SK-N-SH treated with all-trans-retinoic acid at 6 μM for 48 hours (cell line): ENCODE data around the gene BTAF1.

Source experiments
- ATAC-seq: fragments of 200-7000 bp; cut with Tn5 transposase; 3 replicates; pipeline ENCODE4 v1.9.1; 2020; ENCODE audit warnings: mild to moderate bottlenecking, moderate library complexity
- ARNTL ChIP-seq: fragments of 450-650 bp; formaldehyde crosslinking; IDR thresholded peaks from 2 replicates; pipeline ENCODE4 v1.5.0; 2020; ENCODE audit warnings: low read depth, mild to moderate bottlenecking, moderate library complexity, borderline replicate concordance
- BACH2 ChIP-seq: fragments of 250-450 bp; sonication (Bioruptor Pico); IDR thresholded peaks from 2 replicates; pipeline ENCODE4 v1.9.0; 2021; ENCODE audit warnings: mild to moderate bottlenecking, borderline replicate concordance
- CREB5 ChIP-seq: fragments of 250-450 bp; sonication (Bioruptor Pico); IDR thresholded peaks from 2 replicates; pipeline ENCODE4 v1.5.1; 2020; ENCODE audit warnings: low read depth, mild to moderate bottlenecking, moderate library complexity
- CSDC2 ChIP-seq: fragments of 250-450 bp; sonication (Bioruptor Pico); IDR thresholded peaks from 2 replicates; pipeline ENCODE4 v1.5.0; 2020; ENCODE audit warnings: mild to moderate bottlenecking, moderate library complexity
- ESRRG ChIP-seq: fragments of 250-450 bp; sonication (Bioruptor Pico); IDR thresholded peaks from 2 replicates; pipeline ENCODE4 v1.6.1; 2021; ENCODE audit warnings: mild to moderate bottlenecking
- GLIS3 ChIP-seq: fragments of 250-450 bp; sonication (Bioruptor Pico); IDR thresholded peaks from 2 replicates; pipeline ENCODE4 v1.5.0; 2020; ENCODE audit warnings: mild to moderate bottlenecking, moderate library complexity
- ISL1 ChIP-seq: fragments of 250-450 bp; sonication (Bioruptor Pico); IDR thresholded peaks from 2 replicates; pipeline ENCODE4 v2.1.2; 2022; ENCODE audit warnings: mild to moderate bottlenecking, moderate library complexity
- PATZ1 ChIP-seq: fragments of 250-450 bp; sonication (Bioruptor Pico); IDR thresholded peaks from 2 replicates; pipeline ENCODE4 v1.8.0; 2020; ENCODE audit warnings: mild to moderate bottlenecking, moderate library complexity, borderline replicate concordance
- PPARA ChIP-seq: fragments of 250-450 bp; sonication (Bioruptor Pico); IDR thresholded peaks from 2 replicates; pipeline ENCODE4 v1.5.0; 2020; ENCODE audit warnings: mild to moderate bottlenecking, borderline replicate concordance
- RARB ChIP-seq: fragments of 250-450 bp; sonication (Bioruptor Pico); IDR thresholded peaks from 2 replicates; pipeline ENCODE4 v1.8.0; 2021; ENCODE audit warnings: mild to moderate bottlenecking, moderate library complexity
- SNAI2 ChIP-seq: fragments of 250-450 bp; sonication (Bioruptor Pico); IDR thresholded peaks from 2 replicates; pipeline ENCODE4 v1.5.0; 2020; ENCODE audit warnings: mild to moderate bottlenecking, moderate library complexity
- TCF4 ChIP-seq: fragments of 250-450 bp; sonication (Bioruptor Pico); IDR thresholded peaks from 2 replicates; pipeline ENCODE4 v1.8.0; 2021; ENCODE audit warnings: mild to moderate bottlenecking, moderate library complexity, borderline replicate concordance
- TOX ChIP-seq: fragments of 250-450 bp; sonication (Bioruptor Pico); IDR thresholded peaks from 2 replicates; pipeline ENCODE4 v1.8.0; 2021; ENCODE audit warnings: mild to moderate bottlenecking, moderate library complexity, borderline replicate concordance
- TSHZ2 ChIP-seq: fragments of 250-450 bp; sonication (Bioruptor Pico); IDR thresholded peaks from 2 replicates; pipeline ENCODE4 v1.5.0; 2020; ENCODE audit warnings: mild to moderate bottlenecking, moderate library complexity
- ZC3H10 ChIP-seq: fragments of 250-450 bp; sonication (Bioruptor Pico); IDR thresholded peaks from 2 replicates; pipeline ENCODE4 v1.5.1; 2021; ENCODE audit warnings: mild to moderate bottlenecking, moderate library complexity
- ZFP3 ChIP-seq: fragments of 250-450 bp; sonication (Bioruptor Pico); IDR thresholded peaks from 2 replicates; pipeline ENCODE4 v1.5.0; 2020; ENCODE audit warnings: mild to moderate bottlenecking, moderate library complexity
- ZFP30 ChIP-seq: fragments of 450-650 bp; formaldehyde crosslinking; IDR thresholded peaks from 2 replicates; pipeline ENCODE4 v1.5.0; 2022; ENCODE audit warnings: mild to moderate bottlenecking, moderate library complexity
- ZNF565 ChIP-seq: fragments of 450-650 bp; formaldehyde crosslinking; conservative IDR thresholded peaks from 2 replicates; pipeline ENCODE4 v1.5.0; 2020; ENCODE audit warnings: low read depth, mild to moderate bottlenecking, moderate library complexity
- ZNF70 ChIP-seq: fragments of 450-650 bp; formaldehyde crosslinking; IDR thresholded peaks from 2 replicates; pipeline ENCODE4 v1.5.0; 2020; ENCODE audit warnings: mild to moderate bottlenecking, moderate library complexity
- ZNF8 ChIP-seq: fragments of 450-650 bp; formaldehyde crosslinking; IDR thresholded peaks from 2 replicates; pipeline ENCODE4 v1.5.0; 2020; ENCODE audit warnings: mild to moderate bottlenecking, moderate library complexity
- TF ChIP-seq, protein P1 (sequence below): fragments of 250-450 bp; sonication (Bioruptor Pico); IDR thresholded peaks from 2 replicates; pipeline ENCODE4 v1.8.0; 2021; ENCODE audit warnings: low read depth, mild to moderate bottlenecking, moderate library complexity, borderline replicate concordance

The BTAF1 gene

GRCh38 chr10:91931526-91932190 is 8.1 kb downstream of the BTAF1 start:
- TF ChIP-seq CSDC2 (no peak), ESRRG (CRISPR knock-in tag) (no peak), ZFP30 (CRISPR knock-in tag) (no peak), TSHZ2 (CRISPR knock-in tag) (no peak), ARNTL (CRISPR knock-in tag) (no peak), PPARA (CRISPR knock-in tag) (no peak), CREB5 (no peak), ISL1 (CRISPR knock-in tag) (no peak), TOX (CRISPR knock-in tag) (no peak), ZFP3 (CRISPR knock-in tag) (no peak), RARB (CRISPR knock-in tag) (no peak), GLIS3 (no peak), SNAI2 (CRISPR knock-in tag) (no peak), ZC3H10 (CRISPR knock-in tag) (no peak)
- ATAC-seq = no peak

- no peak for TF ChIP-seq ZNF8 (CRISPR knock-in tag)
- no peak for TF ChIP-seq CSDC2
- TF ChIP-seq CREB5 = no peak
- no peak for TF ChIP-seq ZNF565 (CRISPR knock-in tag)
- TF ChIP-seq SNAI2 (CRISPR knock-in tag) = no peak
- TF ChIP-seq ISL1 (CRISPR knock-in tag) = no peak
- no peak for TF ChIP-seq TCF4 (CRISPR knock-in tag)
- no peak for TF ChIP-seq ZNF70 (CRISPR knock-in tag)
- no peak for TF ChIP-seq ZFP3 (CRISPR knock-in tag)
- no peak for TF ChIP-seq RARB (CRISPR knock-in tag)
- TF ChIP-seq ARNTL (CRISPR knock-in tag) = no peak
- TF ChIP-seq PATZ1 (CRISPR knock-in tag) = no peak
- TF ChIP-seq TOX (CRISPR knock-in tag) = no peak
- no peak for TF ChIP-seq BACH2 (CRISPR knock-in tag)
- TF ChIP-seq, protein P1, sequence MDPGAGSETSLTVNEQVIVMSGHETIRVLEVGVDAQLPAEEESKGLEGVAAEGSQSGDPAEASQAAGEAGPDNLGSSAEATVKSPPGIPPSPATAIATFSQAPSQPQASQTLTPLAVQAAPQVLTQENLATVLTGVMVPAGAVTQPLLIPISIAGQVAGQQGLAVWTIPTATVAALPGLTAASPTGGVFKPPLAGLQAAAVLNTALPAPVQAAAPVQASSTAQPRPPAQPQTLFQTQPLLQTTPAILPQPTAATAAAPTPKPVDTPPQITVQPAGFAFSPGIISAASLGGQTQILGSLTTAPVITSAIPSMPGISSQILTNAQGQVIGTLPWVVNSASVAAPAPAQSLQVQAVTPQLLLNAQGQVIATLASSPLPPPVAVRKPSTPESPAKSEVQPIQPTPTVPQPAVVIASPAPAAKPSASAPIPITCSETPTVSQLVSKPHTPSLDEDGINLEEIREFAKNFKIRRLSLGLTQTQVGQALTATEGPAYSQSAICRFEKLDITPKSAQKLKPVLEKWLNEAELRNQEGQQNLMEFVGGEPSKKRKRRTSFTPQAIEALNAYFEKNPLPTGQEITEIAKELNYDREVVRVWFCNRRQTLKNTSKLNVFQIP (CRISPR knock-in tag) = no peak
- no peak for TF ChIP-seq ZC3H10 (CRISPR knock-in tag)
- TF ChIP-seq GLIS3 = no peak
- no peak for ATAC-seq
Observed at GRCh38 chr10:91932737-91933136, 9.2 kb downstream of the BTAF1 start.

DNA sequence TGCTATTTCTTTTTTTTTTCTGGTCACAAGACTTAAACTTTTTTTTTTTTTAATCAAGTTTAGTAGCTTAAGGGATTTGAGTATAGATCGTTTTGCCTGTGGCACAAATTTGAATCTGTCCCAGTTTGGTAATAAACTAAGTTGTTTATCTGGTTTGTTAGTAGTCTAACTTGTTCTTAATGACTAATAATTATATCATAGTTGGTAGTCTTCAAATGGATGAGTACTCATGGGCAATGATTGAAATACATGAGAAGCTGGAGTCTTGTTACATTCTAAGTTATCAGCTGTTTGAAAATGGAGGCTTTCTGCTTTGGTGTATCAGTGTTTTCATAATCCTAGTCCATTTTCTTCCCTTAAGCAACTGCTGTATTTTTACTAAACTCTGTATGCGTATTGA is 12.3 kb downstream of the BTAF1 start:
- TF ChIP-seq, protein P1 (CRISPR knock-in tag) = no peak
- TF ChIP-seq ZNF565 (CRISPR knock-in tag) = no peak
- TF ChIP-seq ZNF8 (CRISPR knock-in tag) = no peak
- no peak for TF ChIP-seq BACH2 (CRISPR knock-in tag)
- no peak for TF ChIP-seq CREB5
- TF ChIP-seq ZNF70 (CRISPR knock-in tag) = no peak
- no peak for ATAC-seq
